ENCODE measurements around the gene RAVER1.
"Not testable (repeated sequence)": the region's sequence is repeated elsewhere in the genome, so short reads cannot be mapped to it uniquely, and the experiment has no call there.

RAVER1 gene, protein sequence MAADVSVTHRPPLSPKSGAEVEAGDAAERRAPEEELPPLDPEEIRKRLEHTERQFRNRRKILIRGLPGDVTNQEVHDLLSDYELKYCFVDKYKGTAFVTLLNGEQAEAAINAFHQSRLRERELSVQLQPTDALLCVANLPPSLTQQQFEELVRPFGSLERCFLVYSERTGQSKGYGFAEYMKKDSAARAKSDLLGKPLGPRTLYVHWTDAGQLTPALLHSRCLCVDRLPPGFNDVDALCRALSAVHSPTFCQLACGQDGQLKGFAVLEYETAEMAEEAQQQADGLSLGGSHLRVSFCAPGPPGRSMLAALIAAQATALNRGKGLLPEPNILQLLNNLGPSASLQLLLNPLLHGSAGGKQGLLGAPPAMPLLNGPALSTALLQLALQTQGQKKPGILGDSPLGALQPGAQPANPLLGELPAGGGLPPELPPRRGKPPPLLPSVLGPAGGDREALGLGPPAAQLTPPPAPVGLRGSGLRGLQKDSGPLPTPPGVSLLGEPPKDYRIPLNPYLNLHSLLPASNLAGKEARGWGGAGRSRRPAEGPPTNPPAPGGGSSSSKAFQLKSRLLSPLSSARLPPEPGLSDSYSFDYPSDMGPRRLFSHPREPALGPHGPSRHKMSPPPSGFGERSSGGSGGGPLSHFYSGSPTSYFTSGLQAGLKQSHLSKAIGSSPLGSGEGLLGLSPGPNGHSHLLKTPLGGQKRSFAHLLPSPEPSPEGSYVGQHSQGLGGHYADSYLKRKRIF

DNA sequence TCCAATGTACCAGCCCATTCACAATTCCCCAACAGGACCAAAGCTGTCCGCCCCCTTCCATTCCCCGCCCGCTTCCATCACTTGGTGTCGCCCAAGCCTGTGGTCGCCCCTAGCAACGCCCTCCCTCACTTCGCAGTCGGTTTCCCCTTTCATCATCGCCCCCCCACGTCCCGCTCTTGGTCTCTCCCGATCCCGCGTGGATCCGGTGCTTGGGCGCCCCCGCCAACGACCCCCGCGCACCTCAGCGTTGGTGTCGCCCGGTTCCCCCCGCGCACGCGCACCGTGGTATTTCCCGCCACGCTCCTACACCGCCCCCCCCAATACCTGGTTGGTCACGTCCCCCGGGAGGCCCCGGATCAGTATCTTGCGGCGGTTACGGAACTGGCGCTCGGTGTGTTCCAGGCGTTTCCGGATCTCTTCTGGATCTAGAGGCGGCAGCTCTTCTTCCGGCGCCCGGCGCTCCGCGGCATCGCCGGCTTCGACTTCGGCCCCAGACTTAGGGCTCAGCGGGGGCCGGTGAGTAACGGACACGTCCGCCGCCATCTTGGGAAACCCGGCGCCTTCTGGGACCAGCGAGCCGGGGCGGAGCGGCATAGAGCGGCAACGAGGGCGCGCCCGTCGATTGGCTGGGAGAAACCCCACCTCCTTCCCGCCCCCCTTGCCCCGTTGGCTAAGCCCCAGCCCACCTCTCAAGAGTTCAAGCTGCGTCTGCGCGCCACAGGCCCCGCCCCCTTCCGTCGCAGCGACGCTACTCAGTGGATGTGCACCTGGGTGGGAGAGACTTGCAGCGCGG lies at the start of gene RAVER1:
Gene RAVER1, minus strand, starts transcription at position 565 of the 793 bp plus-strand sequence. Its CDS starts 22 bp downstream, at position 543.
- H3K36me3 ChIP-seq (ENCODE audit: control insufficient read depth, low read depth, low read length), result peaks cover 23% of the 10 kb centered on the region
- H3K9me3 ChIP-seq (ENCODE audit: control insufficient read depth, low read depth, low read length), result no peaks in the 10 kb centered on the region

GRCh38 chr19:10383223-10383499 lies 49.8 kb upstream of the RAVER1 start:
- H3K9ac ChIP-seq (ENCODE audit: low read length); H3K27ac ChIP-seq (ENCODE audit: low read length); H3K4me3 ChIP-seq (ENCODE audit: low read length); H3K36me3 ChIP-seq (ENCODE audit: control insufficient read depth, low read depth, low read length); H3K9me3 ChIP-seq (ENCODE audit: control insufficient read depth, low read depth, low read length); H3K4me1 ChIP-seq (ENCODE audit: control insufficient read depth, low read depth, low read length); H3K27me3 ChIP-seq (ENCODE audit: control insufficient read depth, insufficient read depth, low read length): not testable (repeated sequence)

More for the DNA sequence above, at the start of gene RAVER1:
- peak within 1 kb of the TSS; percentile 84 for H3K27ac ChIP-seq (ENCODE audit: low read length)
- H3K9ac ChIP-seq (ENCODE audit: low read length), result peak within 1 kb of the TSS; percentile 90
- peak within 1 kb of the TSS; percentile 92 for H3K4me3 ChIP-seq (ENCODE audit: low read length)
- peaks cover 9% of the 10 kb centered on the region for H3K27me3 ChIP-seq (ENCODE audit: control insufficient read depth, insufficient read depth, low read length)
- H3K4me1 ChIP-seq (ENCODE audit: control insufficient read depth, low read depth, low read length), result peaks cover 13% of the 10 kb centered on the region

- Histone ChIP-seq H3K9ac (ENCODE audit: low read length) (peak within 1 kb of the TSS; percentile 74), H3K27me3 (ENCODE audit: control insufficient read depth, insufficient read depth, low read length) (no peaks in the 10 kb centered on the region), H3K4me1 (ENCODE audit: control insufficient read depth, low read depth, low read length) (no peaks in the 10 kb centered on the region), H3K4me3 (ENCODE audit: low read length) (peak within 1 kb of the TSS; percentile 77), H3K9me3 (ENCODE audit: control insufficient read depth, low read depth, low read length) (no peaks in the 10 kb centered on the region), H3K36me3 (ENCODE audit: control insufficient read depth, low read depth, low read length) (peaks cover 4% of the 10 kb centered on the region), H3K27ac (ENCODE audit: low read length) (peak within 1 kb of the TSS; percentile 79)
These were observed 47.2 kb upstream of the RAVER1 start, which contains the start of gene TYK2 for GRCh38 chr19:10380313-10381102. TSS of gene TYK2 (minus strand) at chr19:10380572. CDS start at chr19:10378406, 2,166 bp downstream.

DNA sequence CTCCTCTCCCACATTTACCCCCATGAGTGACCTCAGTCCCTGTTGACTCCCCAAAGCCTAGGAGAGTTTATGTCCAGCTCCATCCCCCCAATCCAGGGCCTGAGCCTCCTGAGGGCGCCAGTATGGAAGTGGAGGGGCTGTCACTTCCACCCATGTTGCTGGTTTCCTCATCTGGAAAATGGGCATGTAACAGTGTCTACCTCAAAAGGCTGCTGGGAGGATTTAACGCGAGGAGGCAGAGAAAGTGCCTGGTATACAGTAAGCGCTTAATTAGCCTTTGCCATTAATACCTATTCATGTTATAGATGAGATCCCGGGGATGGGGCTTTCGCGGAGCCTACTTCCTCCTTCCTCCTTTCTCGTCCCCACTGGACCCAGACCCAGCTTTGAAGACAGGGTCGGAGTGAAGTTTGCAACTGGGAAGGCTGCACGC lies 46.6 kb upstream of the RAVER1 start:
- H3K27ac ChIP-seq (ENCODE audit: low read length), result no peak overlapping the region
- H3K27me3 ChIP-seq (ENCODE audit: control insufficient read depth, insufficient read depth, low read length), result no peaks in the 10 kb centered on the region
- H3K36me3 ChIP-seq (ENCODE audit: control insufficient read depth, low read depth, low read length), result peaks cover 4% of the 10 kb centered on the region

GRCh38 chr19:10378124-10378523 lies 44.8 kb upstream of the RAVER1 start:
- no peaks in the 10 kb centered on the region for H3K9me3 ChIP-seq (ENCODE audit: control insufficient read depth, low read depth, low read length)

More for the DNA sequence above, 46.6 kb upstream of the RAVER1 start:
- Histone ChIP-seq H3K4me1 (ENCODE audit: control insufficient read depth, low read depth, low read length) (no peaks in the 10 kb centered on the region), H3K4me3 (ENCODE audit: low read length) (peak overlapping the region; percentile 77), H3K9ac (ENCODE audit: low read length) (peak overlapping the region; percentile 50), H3K9me3 (ENCODE audit: control insufficient read depth, low read depth, low read length) (no peaks in the 10 kb centered on the region)

DNA sequence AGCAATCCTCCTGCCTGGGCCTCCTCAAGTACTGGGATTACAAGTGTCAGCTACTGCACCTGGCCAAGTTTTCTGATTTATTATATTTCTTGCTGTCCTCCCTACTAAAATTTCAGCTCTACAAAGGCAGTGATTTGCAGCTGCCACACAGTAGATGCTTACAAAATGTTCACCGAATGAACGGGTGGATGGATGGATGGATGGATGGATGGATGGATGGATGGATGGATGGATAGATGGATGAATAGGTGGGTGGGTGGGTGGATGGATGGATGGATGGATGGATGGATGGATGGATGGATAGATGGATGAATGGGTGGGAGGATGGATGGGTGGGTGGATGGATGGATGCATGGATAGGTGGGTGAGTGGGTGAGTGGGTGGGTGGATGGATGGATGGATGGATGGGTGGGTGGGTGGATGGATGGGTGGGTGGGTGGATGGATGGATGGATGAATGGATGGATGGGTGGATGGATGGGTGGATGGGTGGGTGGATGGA lies 43.9 kb upstream of the RAVER1 start:
- not testable (repeated sequence) for H3K36me3 ChIP-seq (ENCODE audit: control insufficient read depth, low read depth, low read length); H3K4me3 ChIP-seq (ENCODE audit: low read length); H3K27ac ChIP-seq (ENCODE audit: low read length); H3K9ac ChIP-seq (ENCODE audit: low read length); H3K4me1 ChIP-seq (ENCODE audit: control insufficient read depth, low read depth, low read length); H3K27me3 ChIP-seq (ENCODE audit: control insufficient read depth, insufficient read depth, low read length); H3K9me3 ChIP-seq (ENCODE audit: control insufficient read depth, low read depth, low read length)

More at GRCh38 chr19:10378124-10378523, 44.8 kb upstream of the RAVER1 start:
- no peak overlapping the region for H3K4me3 ChIP-seq (ENCODE audit: low read length)
- no peak overlapping the region for H3K9ac ChIP-seq (ENCODE audit: low read length)
- H3K27ac ChIP-seq (ENCODE audit: low read length), result no peak overlapping the region
- H3K36me3 ChIP-seq (ENCODE audit: control insufficient read depth, low read depth, low read length), result peaks cover 4% of the 10 kb centered on the region
- no peaks in the 10 kb centered on the region for H3K27me3 ChIP-seq (ENCODE audit: control insufficient read depth, insufficient read depth, low read length)
- H3K4me1 ChIP-seq (ENCODE audit: control insufficient read depth, low read depth, low read length), result no peaks in the 10 kb centered on the region

DNA sequence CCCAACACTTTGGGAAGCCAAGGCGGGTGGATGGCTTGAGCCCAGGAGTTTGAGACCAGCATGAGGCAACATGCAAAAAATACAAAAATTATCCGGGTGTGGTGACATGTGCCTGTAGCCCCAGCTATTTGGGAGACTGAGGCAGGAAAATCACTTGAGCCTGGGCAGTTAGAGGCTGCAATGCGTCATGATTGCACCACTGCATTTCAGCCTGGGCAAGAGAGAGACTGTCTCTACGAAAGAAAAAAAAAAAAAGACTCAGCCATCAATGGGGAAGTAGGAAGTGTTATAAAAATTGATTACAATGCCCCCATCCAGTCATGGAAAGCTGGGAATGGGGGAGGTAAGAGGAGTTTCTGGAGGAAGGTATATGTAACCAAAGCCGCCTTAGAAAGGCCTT lies 41.6 kb upstream of the RAVER1 start:
- no peaks in the 10 kb centered on the region for H3K4me1 ChIP-seq (ENCODE audit: control insufficient read depth, low read depth, low read length)
- H3K9ac ChIP-seq (ENCODE audit: low read length), result no peak overlapping the region
- peaks cover 4% of the 10 kb centered on the region for H3K36me3 ChIP-seq (ENCODE audit: control insufficient read depth, low read depth, low read length)
- no peak overlapping the region for H3K27ac ChIP-seq (ENCODE audit: low read length)
- no peak overlapping the region for H3K4me3 ChIP-seq (ENCODE audit: low read length)
- no peaks in the 10 kb centered on the region for H3K9me3 ChIP-seq (ENCODE audit: control insufficient read depth, low read depth, low read length)
- no peaks in the 10 kb centered on the region for H3K27me3 ChIP-seq (ENCODE audit: control insufficient read depth, insufficient read depth, low read length)

GRCh38 chr19:10372690-10373089 lies 39.4 kb upstream of the RAVER1 start:
- no peak overlapping the region for H3K9ac ChIP-seq (ENCODE audit: low read length)
- no peaks in the 10 kb centered on the region for H3K4me1 ChIP-seq (ENCODE audit: control insufficient read depth, low read depth, low read length)
- no peak overlapping the region for H3K4me3 ChIP-seq (ENCODE audit: low read length)
- H3K27ac ChIP-seq (ENCODE audit: low read length), result no peak overlapping the region
- no peaks in the 10 kb centered on the region for H3K27me3 ChIP-seq (ENCODE audit: control insufficient read depth, insufficient read depth, low read length)
- H3K36me3 ChIP-seq (ENCODE audit: control insufficient read depth, low read depth, low read length), result peaks cover 4% of the 10 kb centered on the region
- no peaks in the 10 kb centered on the region for H3K9me3 ChIP-seq (ENCODE audit: control insufficient read depth, low read depth, low read length)

DNA sequence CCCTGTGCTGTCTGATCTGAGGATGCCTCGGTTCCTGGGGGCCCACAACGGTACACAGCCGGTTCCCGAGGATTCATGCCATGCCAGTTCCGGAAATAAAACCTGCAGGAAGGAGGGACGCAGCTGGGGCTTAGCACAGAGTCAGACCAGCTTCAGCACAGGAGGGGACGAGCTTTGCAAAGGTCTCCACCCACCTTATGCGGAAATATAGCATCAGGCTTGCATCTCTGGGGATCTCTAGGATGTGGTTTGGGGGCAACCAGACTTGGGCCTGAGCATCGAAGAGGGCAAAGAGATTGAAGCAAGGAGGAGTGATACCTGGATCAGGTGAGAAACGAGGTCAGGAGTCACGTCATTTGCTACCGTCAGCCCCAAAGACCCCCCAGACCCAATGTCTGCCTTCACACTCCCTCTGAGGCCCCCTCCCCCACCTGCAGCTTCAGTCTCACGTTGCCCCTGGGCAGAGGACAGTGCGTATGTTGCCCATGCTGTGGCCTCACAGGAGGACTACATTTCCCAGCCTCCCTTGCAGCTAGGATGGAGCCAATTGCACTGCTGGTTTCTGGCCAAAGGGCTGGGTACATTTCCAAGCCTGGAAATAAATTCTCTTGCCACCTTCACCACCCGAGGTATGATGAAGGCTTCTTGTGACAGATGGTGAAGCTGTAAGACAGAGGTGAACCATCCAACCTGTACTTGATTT lies 34.9 kb upstream of the RAVER1 start:
- H3K27ac ChIP-seq (ENCODE audit: low read length), result no peak overlapping the region
- no peak overlapping the region for H3K9ac ChIP-seq (ENCODE audit: low read length)
- no peaks in the 10 kb centered on the region for H3K9me3 ChIP-seq (ENCODE audit: control insufficient read depth, low read depth, low read length)
- no peaks in the 10 kb centered on the region for H3K27me3 ChIP-seq (ENCODE audit: control insufficient read depth, insufficient read depth, low read length)
- H3K4me1 ChIP-seq (ENCODE audit: control insufficient read depth, low read depth, low read length), result no peaks in the 10 kb centered on the region
- H3K36me3 ChIP-seq (ENCODE audit: control insufficient read depth, low read depth, low read length), result peaks cover 5% of the 10 kb centered on the region
- H3K4me3 ChIP-seq (ENCODE audit: low read length), result no peak overlapping the region

DNA sequence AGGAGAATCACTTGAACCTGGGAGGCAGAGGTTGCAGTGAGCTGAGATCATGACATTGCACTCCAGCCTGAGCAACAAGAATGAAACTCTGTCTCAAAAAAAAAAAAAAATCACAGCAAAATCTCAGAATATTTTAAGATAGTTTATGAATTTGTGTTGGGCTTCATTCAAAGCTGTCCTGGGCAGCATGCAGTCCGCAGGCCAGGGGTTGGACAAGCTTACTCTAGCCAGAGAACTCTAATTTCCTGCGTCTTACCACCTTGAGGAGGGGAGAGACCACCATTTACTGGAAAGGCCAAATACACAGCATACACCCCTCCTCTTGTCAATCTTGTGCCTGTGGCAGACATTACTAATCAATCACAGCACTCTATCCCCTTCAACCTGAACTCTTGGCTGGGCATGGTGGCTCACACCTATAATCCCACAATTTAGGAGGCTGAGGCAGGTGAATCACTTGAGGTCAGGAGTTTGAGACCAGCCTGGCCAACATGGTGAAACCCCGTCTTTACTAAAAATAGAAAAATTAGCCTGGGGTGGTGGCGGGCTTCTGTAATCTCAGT lies 33.7 kb upstream of the RAVER1 start:
- H3K27me3 ChIP-seq (ENCODE audit: control insufficient read depth, insufficient read depth, low read length); H3K4me1 ChIP-seq (ENCODE audit: control insufficient read depth, low read depth, low read length); H3K27ac ChIP-seq (ENCODE audit: low read length); H3K4me3 ChIP-seq (ENCODE audit: low read length); H3K9me3 ChIP-seq (ENCODE audit: control insufficient read depth, low read depth, low read length); H3K9ac ChIP-seq (ENCODE audit: low read length); H3K36me3 ChIP-seq (ENCODE audit: control insufficient read depth, low read depth, low read length): not testable (repeated sequence)
